K562 (cell line): ENCODE data around the gene VPS35. TPM values are rescaled to one million over a fixed set of nuclear protein-coding genes. Genes with fewer than 3 reads are reported as not detected.

Experiments used
- ATAC-seq: fragments of 200-7000 bp; cut with Tn5 transposase; 3 replicates; pipeline ENCODE4 v1.9.1; 2020; ENCODE audit warnings: moderate library complexity
- BruUV-seq: library from RNA; stranded (reverse); fragments of 400-500 nt; replicated peaks from 2 replicates; lab custom pipeline; 2021; lab: Mats Ljungman, UMichigan
- CTCF ChIA-PET: fragments of 300-600 bp; formaldehyde crosslinking; extraction: SDS; loops from one replicate; lab custom pipeline; 2021; ENCODE audit warnings: low intra/inter-chr PET ratio; lab: Yijun Ruan, JAX
- POLR2A ChIA-PET: fragments of 300-600, 350-650 bp; sonication (Branson Sonifier 250); formaldehyde crosslinking; extraction: SDS; loops from one replicate; lab custom pipeline; 2021; ENCODE audit warnings: antibody characterized with exemption, inconsistent platforms; lab: Yijun Ruan, JAX
- DNase-seq, 4 experiments: peaks; one replicate each; pipeline versions ENCODE4 v3.0.0 to v3.0.0-alpha.2; 2011 to 2018; ENCODE audit warnings: low spot score in 3 of 4, mixed read lengths in 3 of 4; ENCODE audit errors: extremely low read depth in 1 of 4
- FAIRE-seq: peaks from 2 replicates; lab custom pipeline; 2011; peaks lifted over from hg19 to GRCh38; lab: Jason Lieb, UNC
- H2AFZ ChIP-seq: 2 replicates; pipeline ENCODE4 v1.6.0; 2011; ENCODE audit warnings: low read depth, low read length, control low read depth, inconsistent platforms
- H3K27ac ChIP-seq: fragments of 200-600 bp; 3 replicates; pipeline ENCODE4 v1.8.0; 2011; ENCODE audit warnings: low read depth, mild to moderate bottlenecking, control low read depth, inconsistent platforms, low read length, moderate library complexity, mixed read lengths; ENCODE audit errors: extremely low read depth
- H3K27me3 ChIP-seq, 2 experiments: fragments of 300-600 bp in 1 of 2; 2 replicates in 1 of 2; 3 replicates in 1 of 2; pipeline versions ENCODE4 v1.6.0 to v1.8.0; 2011; ENCODE audit warnings: inconsistent platforms in 2 of 2, low read length in 2 of 2, mild to moderate bottlenecking in 1 of 2, mixed read lengths in 1 of 2, moderate library complexity in 1 of 2; ENCODE audit not compliant: control insufficient read depth in 2 of 2, insufficient read depth in 2 of 2
- H3K36me3 ChIP-seq: fragments of 300-600 bp; 3 replicates; pipeline ENCODE4 v1.8.0; 2011; ENCODE audit warnings: mild to moderate bottlenecking, low read length, inconsistent platforms; ENCODE audit not compliant: control insufficient read depth, insufficient read depth
- H3K4me1 ChIP-seq, 2 experiments: fragments of 200-600 bp in 1 of 2; replicated peaks in 1 of 2; 2 replicates in 1 of 2; 3 replicates in 1 of 2; pipeline versions ENCODE4 v1.5.1 to v1.8.0; 2011; ENCODE audit warnings: inconsistent platforms in 2 of 2, low read length in 2 of 2, mild to moderate bottlenecking in 1 of 2, mixed read lengths in 1 of 2, moderate library complexity in 1 of 2; ENCODE audit not compliant: control insufficient read depth in 2 of 2, insufficient read depth in 2 of 2
- H3K4me2 ChIP-seq: 2 replicates; pipeline ENCODE4 v1.6.1; 2011; ENCODE audit warnings: low read length, control low read depth, inconsistent platforms, mixed read lengths; ENCODE audit not compliant: insufficient read depth
- H3K4me3 ChIP-seq: fragments of 200-600 bp; sonication (generic), shearing (Covaris generic); 2 replicates; pipeline ENCODE4 v1.5.1; 2016; ENCODE audit warnings: control low read depth, inconsistent platforms
- H3K79me2 ChIP-seq: fragments of 200-600 bp; 3 replicates; pipeline ENCODE4 v1.8.0; 2011; ENCODE audit warnings: low read length, inconsistent platforms; ENCODE audit not compliant: control insufficient read depth, insufficient read depth
- H3K9ac ChIP-seq, 2 experiments: 2 replicates each; pipeline versions ENCODE4 v1.6.0 to v1.6.1; 2011; ENCODE audit warnings: low read depth in 2 of 2, low read length in 2 of 2, control low read depth in 1 of 2, inconsistent platforms in 1 of 2, mild to moderate bottlenecking in 1 of 2, mixed read lengths in 1 of 2; ENCODE audit not compliant: insufficient read depth in 1 of 2
- H3K9me1 ChIP-seq: one replicate; pipeline ENCODE4 v1.6.0; 2011; ENCODE audit warnings: inconsistent platforms, mild to moderate bottlenecking, low read length, moderate library complexity; ENCODE audit not compliant: control insufficient read depth, insufficient read depth
- H3K9me3 ChIP-seq: replicated peaks from 2 replicates; pipeline ENCODE4 v1.5.1; 2011; ENCODE audit warnings: low read depth, low read length, inconsistent platforms; ENCODE audit not compliant: control insufficient read depth, insufficient read depth
- H4K20me1 ChIP-seq: replicated peaks from 2 replicates; pipeline ENCODE4 v1.6.1; 2011; ENCODE audit warnings: low read length, inconsistent platforms, mixed read lengths; ENCODE audit not compliant: control insufficient read depth, insufficient read depth
- FOXA1 ChIP-seq: fragments of 450-650 bp; IDR thresholded peaks from 2 replicates; pipeline ENCODE4 v1.6.1; 2016; ENCODE audit warnings: mild to moderate bottlenecking, borderline replicate concordance
- FUS ChIP-seq: fragments of 200-400 bp; formaldehyde crosslinking; optimal IDR thresholded peaks from 2 replicates; pipeline ENCODE3; 2017; ENCODE audit warnings: low read depth, low read length
- JUN ChIP-seq, 2 experiments: sonication (generic) in 1 of 2; formaldehyde crosslinking in 1 of 2; IDR thresholded peaks; 2 replicates each; pipeline versions ENCODE4 v1.6.1 to v1.8.0; 2012 to 2022; ENCODE audit warnings: borderline replicate concordance in 2 of 2, mild to moderate bottlenecking in 2 of 2, improper control_type of control experiment in 1 of 2, low read depth in 1 of 2, low read length in 1 of 2, missing genetic modification reagents in 1 of 2
- NCOA6 ChIP-seq: fragments of 450-650 bp; IDR thresholded peaks from 2 replicates; pipeline ENCODE4 v1.6.1; 2017; ENCODE audit warnings: mild to moderate bottlenecking
- PHTF2 ChIP-seq: fragments of 250-450 bp; sonication (Bioruptor Pico); IDR thresholded peaks from 2 replicates; pipeline ENCODE4 v1.5.0; 2021; ENCODE audit warnings: mild to moderate bottlenecking
- ZNF140 ChIP-seq: fragments of 250-450 bp; sonication (Bioruptor Pico); IDR thresholded peaks from 2 replicates; pipeline ENCODE4 v1.8.0; 2021; ENCODE audit warnings: moderate library complexity, mild to moderate bottlenecking, inconsistent platforms
- ZNF347 ChIP-seq: fragments of 450-650 bp; formaldehyde crosslinking; IDR thresholded peaks from 2 replicates; pipeline ENCODE4 v1.4.0; 2020; ENCODE audit warnings: low read depth, mild to moderate bottlenecking, moderate library complexity
- WGBS: fragments of 100-300 bp; shearing (Covaris generic); methylation state at CpG from one replicate; pipeline ENCODE4 v1.1.6; 2016; ENCODE audit warnings: low coverage, mixed read lengths; ENCODE audit not compliant: insufficient coverage; ENCODE audit errors: missing lambda C conversion rate; 5-methylcytosine and 5-hydroxymethylcytosine counted together
- in situ Hi-C: fragments of 300-500 bp; cut with MboI; formaldehyde crosslinking; loops from 4 replicates; pipeline ENCODE4 v1.15.0; 2018; ENCODE audit warnings: inconsistent platforms, mixed read lengths
- intact Hi-C: fragments of 100-400 bp; cut with micrococcal nuclease; formaldehyde crosslinking; loops from 2 replicates; pipeline ENCODE4 v1.14.2; 2022
- polyA plus RNA-seq, 8 experiments: library from polyadenylated mRNA; depleted of rRNA in 4 of 8; stranded (reverse) in 5 of 8; unstranded in 3 of 8; fragments of >200 nt; fragmentation: Nextera tagmentation in 2 of 8; fragmentation: Illumina TruSeq in 1 of 8; extraction: Ambion mirVana in 2 of 8; extraction: Trizol in 1 of 8; gene quantifications; 2 replicates each; pipeline versions ENCODE4 v1.2.1 to v1.2.3, GENCODE V29; 2011 to 2014; ENCODE audit warnings: inconsistent platforms in 1 of 8, missing spikeins in 1 of 8
- total RNA-seq, 7 experiments: library from RNA; depleted of rRNA in 6 of 7; stranded (reverse); fragments of >200 nt in 6 of 7; fragmentation: Illumina TruSeq in 2 of 7; extraction: Trizol in 2 of 7; gene quantifications; 2 replicates each; pipeline versions ENCODE4 v1.2.1 to v1.2.3, GENCODE V29; 2011 to 2021; ENCODE audit warnings: low replicate concordance in 1 of 7
- TF ChIP-seq, protein P1 (sequence below): fragments of 450-650 bp; formaldehyde crosslinking; IDR thresholded peaks from 2 replicates; pipeline ENCODE4 v1.4.0; 2020; ENCODE audit warnings: mild to moderate bottlenecking
- TF ChIP-seq, protein P2 (sequence below), 2 experiments: fragments of 450-650 bp in 1 of 2; sonication (generic) in 1 of 2; formaldehyde crosslinking; conservative IDR thresholded peaks; 2 replicates each; pipeline versions ENCODE4 v1.4.0 to v1.8.1; 2020 to 2022; ENCODE audit warnings: mild to moderate bottlenecking in 1 of 2, missing genetic modification reagents in 1 of 2
- TF ChIP-seq, protein P3 (sequence below): fragments of 250-450 bp; sonication (Bioruptor Pico); IDR thresholded peaks from 2 replicates; pipeline ENCODE4 v1.6.1; 2021; ENCODE audit warnings: mild to moderate bottlenecking
- TF ChIP-seq, protein P4 (sequence below): conservative IDR thresholded peaks from 2 replicates; pipeline ENCODE4 v1.6.1; 2011; ENCODE audit warnings: low read depth, mild to moderate bottlenecking, low read length; ENCODE audit not compliant: control insufficient read depth
- TF ChIP-seq, protein P5 (sequence below): sonication (generic); formaldehyde crosslinking; IDR thresholded peaks from 2 replicates; pipeline ENCODE4 v1.8.1; 2023; ENCODE audit warnings: mild to moderate bottlenecking, missing genetic modification reagents
- TF ChIP-seq, protein P6 (sequence below): sonication (generic); formaldehyde crosslinking; IDR thresholded peaks from 2 replicates; pipeline ENCODE4 v1.8.1; 2022; ENCODE audit warnings: missing genetic modification reagents

The VPS35 gene
- total and polyA plus RNA-seq, 9 of the 15 experiments (the other 6 are each of a cell fraction or from before 2014, with no cell fraction given): 32.7 to 131 (median 66.2) TPM

DNA sequence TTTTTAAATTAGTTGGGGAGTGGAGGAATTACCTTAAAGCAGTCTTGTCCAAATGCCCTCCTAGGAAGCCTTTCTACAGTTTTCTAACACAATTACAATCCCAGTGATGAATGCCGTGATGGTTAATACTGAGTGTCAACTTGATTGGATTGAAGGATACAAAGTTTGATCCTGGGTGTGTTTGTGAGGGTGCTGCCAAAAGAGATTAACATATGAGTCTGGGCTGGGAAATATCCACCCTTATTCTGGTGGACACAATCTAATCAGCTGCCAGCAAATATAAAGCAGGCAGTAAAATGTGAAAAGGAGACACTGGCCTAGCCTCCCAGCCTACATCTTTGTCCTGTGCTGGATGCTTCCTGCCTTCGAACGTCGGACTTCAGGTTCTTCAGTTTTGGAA is 12.6 kb upstream of the VPS35 start (continued):
- TF ChIP-seq JUN (IDR thresholded peaks at IDR 0.05; ENCODE audit: borderline replicate concordance, low read depth, low read length) (no peak), JUN (CRISPR knock-in tag; IDR thresholded peaks at IDR 0.05; ENCODE audit: borderline replicate concordance) (no peak), PHTF2 (CRISPR knock-in tag) (no peak)
- TF ChIP-seq, protein P1, sequence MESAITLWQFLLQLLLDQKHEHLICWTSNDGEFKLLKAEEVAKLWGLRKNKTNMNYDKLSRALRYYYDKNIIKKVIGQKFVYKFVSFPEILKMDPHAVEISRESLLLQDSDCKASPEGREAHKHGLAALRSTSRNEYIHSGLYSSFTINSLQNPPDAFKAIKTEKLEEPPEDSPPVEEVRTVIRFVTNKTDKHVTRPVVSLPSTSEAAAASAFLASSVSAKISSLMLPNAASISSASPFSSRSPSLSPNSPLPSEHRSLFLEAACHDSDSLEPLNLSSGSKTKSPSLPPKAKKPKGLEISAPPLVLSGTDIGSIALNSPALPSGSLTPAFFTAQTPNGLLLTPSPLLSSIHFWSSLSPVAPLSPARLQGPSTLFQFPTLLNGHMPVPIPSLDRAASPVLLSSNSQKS (CRISPR knock-in tag): no peak

DNA sequence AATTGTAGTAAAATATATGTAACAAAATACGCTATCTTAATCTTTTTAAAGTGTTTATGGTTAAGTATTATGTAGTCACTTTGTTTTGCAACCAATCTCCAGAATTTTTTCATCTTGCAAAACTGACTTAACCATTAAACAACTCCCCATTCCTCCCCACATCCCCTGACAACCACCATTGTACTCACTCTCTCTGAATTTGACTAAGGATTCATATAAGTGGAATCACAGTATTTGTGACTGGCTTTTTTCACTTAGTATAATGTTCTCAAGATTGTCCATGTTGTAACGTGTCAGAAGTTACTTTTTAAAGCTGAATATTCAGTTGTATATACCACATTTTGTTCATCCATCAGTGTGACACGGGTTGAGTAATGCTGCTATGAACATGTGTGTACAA is 11.1 kb upstream of the VPS35 start:
- Histone ChIP-seq H3K27ac (no peak overlapping the region), H3K9me1 (peaks cover 2% of the 10 kb centered on the region), H3K9me3 (no peaks in the 10 kb centered on the region), H3K79me2 (no peaks in the 10 kb centered on the region), H3K4me1 (no peaks in the 10 kb centered on the region), H3K27me3 (no peaks in the 10 kb centered on the region), H3K4me3 (no peak overlapping the region), H3K36me3 (peaks cover 48% of the 10 kb centered on the region), H4K20me1 (no peaks in the 10 kb centered on the region), H2AFZ (no peak overlapping the region), H3K9ac (no peak overlapping the region), H3K4me2 (no peak overlapping the region)
- ChIA-PET POLR2A (interaction anchor here (0.8 to 2.1 kb wide), 6 partner anchors 10 to 129 kb away, joined by 3 to 9 read pairs (median 3); partner anchors contain the start of genes ORC6 and VPS35), CTCF (no interaction called here)
- no TSS peak for BruUV-seq
- 88% methylated on average over 3 of the region's 3 CpGs for WGBS
- in situ Hi-C loops (no loop called here), intact Hi-C loops (no loop called here)
- FAIRE-seq: no peak
- ATAC-seq: no peak; the same call in 2 of the 3 replicates
- DNase-seq: no peak
- TF ChIP-seq, protein P2, sequence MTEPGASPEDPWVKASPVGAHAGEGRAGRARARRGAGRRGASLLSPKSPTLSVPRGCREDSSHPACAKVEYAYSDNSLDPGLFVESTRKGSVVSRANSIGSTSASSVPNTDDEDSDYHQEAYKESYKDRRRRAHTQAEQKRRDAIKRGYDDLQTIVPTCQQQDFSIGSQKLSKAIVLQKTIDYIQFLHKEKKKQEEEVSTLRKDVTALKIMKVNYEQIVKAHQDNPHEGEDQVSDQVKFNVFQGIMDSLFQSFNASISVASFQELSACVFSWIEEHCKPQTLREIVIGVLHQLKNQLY (CRISPR knock-in tag; conservative IDR thresholded peaks at IDR 0.05): no peak
- TF ChIP-seq, protein P3, sequence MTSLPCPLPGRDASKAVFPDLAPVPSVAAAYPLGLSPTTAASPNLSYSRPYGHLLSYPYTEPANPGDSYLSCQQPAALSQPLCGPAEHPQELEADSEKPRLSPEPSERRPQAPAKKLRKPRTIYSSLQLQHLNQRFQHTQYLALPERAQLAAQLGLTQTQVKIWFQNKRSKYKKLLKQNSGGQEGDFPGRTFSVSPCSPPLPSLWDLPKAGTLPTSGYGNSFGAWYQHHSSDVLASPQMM (CRISPR knock-in tag): no peak
- TF ChIP-seq, protein P4, sequence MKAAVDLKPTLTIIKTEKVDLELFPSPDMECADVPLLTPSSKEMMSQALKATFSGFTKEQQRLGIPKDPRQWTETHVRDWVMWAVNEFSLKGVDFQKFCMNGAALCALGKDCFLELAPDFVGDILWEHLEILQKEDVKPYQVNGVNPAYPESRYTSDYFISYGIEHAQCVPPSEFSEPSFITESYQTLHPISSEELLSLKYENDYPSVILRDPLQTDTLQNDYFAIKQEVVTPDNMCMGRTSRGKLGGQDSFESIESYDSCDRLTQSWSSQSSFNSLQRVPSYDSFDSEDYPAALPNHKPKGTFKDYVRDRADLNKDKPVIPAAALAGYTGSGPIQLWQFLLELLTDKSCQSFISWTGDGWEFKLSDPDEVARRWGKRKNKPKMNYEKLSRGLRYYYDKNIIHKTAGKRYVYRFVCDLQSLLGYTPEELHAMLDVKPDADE: no peak
- TF ChIP-seq NCOA6: no peak
- TF ChIP-seq FUS: no peak
- TF ChIP-seq, protein P5, sequence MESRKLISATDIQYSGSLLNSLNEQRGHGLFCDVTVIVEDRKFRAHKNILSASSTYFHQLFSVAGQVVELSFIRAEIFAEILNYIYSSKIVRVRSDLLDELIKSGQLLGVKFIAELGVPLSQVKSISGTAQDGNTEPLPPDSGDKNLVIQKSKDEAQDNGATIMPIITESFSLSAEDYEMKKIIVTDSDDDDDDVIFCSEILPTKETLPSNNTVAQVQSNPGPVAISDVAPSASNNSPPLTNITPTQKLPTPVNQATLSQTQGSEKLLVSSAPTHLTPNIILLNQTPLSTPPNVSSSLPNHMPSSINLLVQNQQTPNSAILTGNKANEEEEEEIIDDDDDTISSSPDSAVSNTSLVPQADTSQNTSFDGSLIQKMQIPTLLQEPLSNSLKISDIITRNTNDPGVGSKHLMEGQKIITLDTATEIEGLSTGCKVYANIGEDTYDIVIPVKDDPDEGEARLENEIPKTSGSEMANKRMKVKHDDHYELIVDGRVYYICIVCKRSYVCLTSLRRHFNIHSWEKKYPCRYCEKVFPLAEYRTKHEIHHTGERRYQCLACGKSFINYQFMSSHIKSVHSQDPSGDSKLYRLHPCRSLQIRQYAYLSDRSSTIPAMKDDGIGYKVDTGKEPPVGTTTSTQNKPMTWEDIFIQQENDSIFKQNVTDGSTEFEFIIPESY (CRISPR knock-in tag): no peak
- no peak for TF ChIP-seq ZNF347
- TF ChIP-seq FOXA1: no peak
- TF ChIP-seq, protein P6, sequence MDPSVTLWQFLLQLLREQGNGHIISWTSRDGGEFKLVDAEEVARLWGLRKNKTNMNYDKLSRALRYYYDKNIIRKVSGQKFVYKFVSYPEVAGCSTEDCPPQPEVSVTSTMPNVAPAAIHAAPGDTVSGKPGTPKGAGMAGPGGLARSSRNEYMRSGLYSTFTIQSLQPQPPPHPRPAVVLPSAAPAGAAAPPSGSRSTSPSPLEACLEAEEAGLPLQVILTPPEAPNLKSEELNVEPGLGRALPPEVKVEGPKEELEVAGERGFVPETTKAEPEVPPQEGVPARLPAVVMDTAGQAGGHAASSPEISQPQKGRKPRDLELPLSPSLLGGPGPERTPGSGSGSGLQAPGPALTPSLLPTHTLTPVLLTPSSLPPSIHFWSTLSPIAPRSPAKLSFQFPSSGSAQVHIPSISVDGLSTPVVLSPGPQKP (CRISPR knock-in tag): no peak
- no peak for TF ChIP-seq ZNF140
